M059J (cell line): ENCODE results near the gene HMGXB4. TPM values are rescaled to one million over a fixed set of nuclear protein-coding genes. Genes with fewer than 3 reads are reported as not detected.

Experiments
- DNase-seq: peaks from one replicate; pipeline ENCODE4 v3.0.0-alpha.2; 2012; ENCODE audit warnings: low read depth
- total RNA-seq: library from RNA; depleted of rRNA; stranded (reverse); fragments of >200 nt; shearing (Covaris generic); gene quantifications from 2 replicates; pipeline ENCODE4 v1.2.3, GENCODE V29; 2014

HMGXB4 gene
- total RNA-seq, 1 experiment from 2014 or later, result 17.6 TPM

DNA sequence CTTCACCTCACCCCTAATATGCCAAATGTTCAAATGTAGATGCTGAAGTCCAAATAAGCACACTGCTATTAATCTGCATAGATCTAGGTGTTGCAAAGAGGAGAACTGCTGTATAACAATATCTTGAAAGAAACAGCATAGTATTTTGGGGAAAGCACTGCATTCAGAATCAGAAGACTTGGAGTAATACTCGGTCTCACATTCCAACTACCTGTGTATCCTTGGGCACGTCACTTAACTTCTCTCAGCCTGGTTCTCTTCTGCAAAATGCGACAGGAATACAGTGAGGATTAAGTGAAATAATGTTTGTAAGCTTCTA is 332 bp upstream of the HMGXB4 start:
- DNase-seq, result no peak

GRCh38 chr22:35258191-35258988 is 1.1 kb downstream of the HMGXB4 start:
- peak; percentile 15 for DNase-seq

GRCh38 chr22:35264986-35265385 is 7.7 kb downstream of the HMGXB4 start:
- DNase-seq, result no peak

DNA sequence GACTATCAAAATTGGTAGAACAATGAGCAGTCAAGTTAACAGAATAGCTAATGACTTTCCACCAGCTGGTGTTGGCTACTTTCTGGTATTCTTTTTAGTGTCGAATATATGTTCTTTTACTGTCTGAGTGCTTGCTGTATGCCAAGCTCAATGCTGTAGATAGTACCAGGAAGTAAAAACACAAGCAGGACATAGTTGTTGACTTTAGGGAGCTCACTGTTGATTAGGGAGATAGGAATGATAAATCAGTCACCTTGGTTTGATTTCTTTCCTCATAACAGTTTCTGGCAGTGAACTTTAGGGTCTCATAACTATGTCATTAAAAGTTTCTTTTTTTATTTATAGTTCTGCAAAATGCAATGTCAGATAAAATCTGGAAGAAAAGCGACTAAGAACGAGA is 9.0 kb downstream of the HMGXB4 start:
- no peak for DNase-seq

GRCh38 chr22:35269630-35270029 is 12.3 kb downstream of the HMGXB4 start:
- DNase-seq, result no peak

DNA sequence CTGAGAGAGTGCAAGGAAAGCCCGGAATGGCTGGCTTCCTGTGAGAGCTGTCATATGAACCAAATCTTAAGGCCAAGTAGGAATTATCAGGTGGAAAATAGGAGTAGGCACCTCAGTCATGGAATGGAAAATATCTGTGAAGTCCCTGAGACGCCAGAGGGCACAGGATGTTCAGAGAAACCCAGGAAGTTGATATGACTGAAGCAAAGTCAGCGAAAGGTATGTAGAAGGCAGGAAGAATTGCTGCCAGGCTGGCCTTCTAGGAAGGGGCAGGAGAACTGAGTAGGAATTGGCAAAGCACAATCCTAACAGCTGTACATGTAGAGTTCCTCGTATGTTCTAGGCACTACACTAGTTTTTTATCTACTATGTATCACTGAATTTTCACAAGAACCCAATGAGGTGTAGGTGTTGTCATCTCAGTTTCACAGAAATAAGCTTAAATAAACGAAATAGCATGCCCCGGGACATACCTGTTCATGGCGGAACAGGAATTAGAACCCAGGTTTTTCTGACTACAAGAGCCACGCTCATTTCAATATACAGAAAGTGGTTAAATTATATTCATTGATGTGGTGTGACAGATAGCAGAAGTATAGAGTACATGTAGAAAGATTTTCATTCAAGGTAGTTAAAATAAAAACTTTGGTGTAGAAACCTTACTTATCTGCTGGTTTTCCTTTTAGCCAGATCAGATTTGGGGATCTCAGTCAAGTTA is 17.0 kb downstream of the HMGXB4 start:
- DNase-seq, result peak; percentile 11

DNA sequence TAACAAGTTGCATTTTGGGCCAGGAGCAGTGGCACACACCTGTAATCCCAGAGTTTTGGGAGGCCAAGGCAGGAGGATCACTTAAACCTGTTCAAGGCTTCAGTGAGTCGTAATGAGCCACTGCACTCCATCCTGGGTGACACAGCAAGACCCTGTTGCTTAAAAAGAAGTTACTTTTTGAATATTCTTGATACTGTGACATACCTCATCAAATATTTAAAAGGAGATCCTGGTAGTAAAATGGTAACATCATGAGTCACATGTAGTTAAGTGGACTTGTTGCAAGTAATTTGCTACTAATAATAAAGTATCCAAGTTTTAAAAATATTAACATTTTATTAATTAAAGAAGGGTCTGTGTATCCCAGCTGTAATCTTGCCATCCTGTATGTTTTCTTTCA is 18.3 kb downstream of the HMGXB4 start:
- DNase-seq, result peak; percentile 44

GRCh38 chr22:35276019-35276418 is 18.7 kb downstream of the HMGXB4 start:
- DNase-seq, result no peak

DNA sequence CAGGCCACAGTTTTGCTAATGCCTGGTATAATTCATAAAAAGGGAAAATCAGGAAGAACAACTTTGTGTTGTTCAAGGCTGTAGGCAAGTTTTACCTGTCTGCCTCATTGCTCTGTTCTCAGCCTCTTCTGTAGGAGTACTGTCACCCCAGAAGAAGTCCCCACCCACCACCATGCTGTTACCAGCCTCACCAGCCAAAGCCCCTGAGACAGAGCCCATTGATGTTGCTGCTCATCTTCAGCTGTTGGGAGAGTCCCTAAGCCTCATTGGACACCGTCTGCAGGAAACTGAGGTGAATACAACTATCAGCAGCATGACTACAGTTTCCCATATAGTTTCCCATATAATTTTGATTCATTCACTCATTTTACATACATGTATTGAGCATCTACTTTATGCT is 30.8 kb downstream of the HMGXB4 start:
- DNase-seq, result no peak

GRCh38 chr22:35292786-35293185 is 35.5 kb downstream of the HMGXB4 start:
- no peak for DNase-seq

DNA sequence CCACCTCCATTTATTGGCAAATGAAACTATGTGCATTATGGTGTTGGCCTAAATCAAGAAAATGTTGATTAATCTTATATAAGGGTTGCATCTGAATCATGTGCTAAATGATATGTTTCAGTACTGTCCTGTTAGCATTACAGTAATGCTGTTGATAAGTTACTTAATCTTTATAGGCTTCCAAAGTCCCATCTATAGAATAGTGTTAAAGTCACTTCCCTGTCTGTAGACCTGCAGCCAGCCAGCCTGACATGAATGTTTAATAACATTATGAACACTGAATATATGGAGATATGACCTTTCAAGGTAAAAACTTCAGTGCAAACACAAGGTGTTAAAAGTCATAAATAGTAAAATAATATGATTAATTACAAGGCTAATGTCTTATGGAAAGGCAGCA is 38.8 kb downstream of the HMGXB4 start:
- DNase-seq, result no peak

DNA sequence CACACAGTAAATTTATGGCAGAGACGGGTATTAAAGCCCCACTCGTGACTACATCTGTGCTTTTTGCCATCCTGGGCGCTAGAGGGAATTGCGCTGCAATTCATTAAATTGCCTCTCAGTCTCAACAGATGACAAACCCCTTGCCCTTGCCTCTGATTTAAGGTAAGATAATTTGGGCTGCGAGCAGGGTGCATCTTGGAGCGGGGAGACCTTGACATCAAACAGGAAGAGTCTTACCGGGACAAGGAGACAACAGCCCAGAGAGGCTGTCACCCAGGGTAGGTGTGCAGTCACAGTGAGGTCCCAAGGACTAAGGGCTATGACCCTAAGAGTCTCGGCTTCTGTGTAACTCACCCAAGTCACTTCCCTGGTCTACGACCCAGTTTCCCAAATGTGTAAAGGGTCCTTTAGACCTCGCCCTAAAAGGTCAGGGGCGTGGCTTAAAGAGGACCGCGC is 42.0 kb downstream of the HMGXB4 start:
- peak; percentile 36 for DNase-seq

DNA sequence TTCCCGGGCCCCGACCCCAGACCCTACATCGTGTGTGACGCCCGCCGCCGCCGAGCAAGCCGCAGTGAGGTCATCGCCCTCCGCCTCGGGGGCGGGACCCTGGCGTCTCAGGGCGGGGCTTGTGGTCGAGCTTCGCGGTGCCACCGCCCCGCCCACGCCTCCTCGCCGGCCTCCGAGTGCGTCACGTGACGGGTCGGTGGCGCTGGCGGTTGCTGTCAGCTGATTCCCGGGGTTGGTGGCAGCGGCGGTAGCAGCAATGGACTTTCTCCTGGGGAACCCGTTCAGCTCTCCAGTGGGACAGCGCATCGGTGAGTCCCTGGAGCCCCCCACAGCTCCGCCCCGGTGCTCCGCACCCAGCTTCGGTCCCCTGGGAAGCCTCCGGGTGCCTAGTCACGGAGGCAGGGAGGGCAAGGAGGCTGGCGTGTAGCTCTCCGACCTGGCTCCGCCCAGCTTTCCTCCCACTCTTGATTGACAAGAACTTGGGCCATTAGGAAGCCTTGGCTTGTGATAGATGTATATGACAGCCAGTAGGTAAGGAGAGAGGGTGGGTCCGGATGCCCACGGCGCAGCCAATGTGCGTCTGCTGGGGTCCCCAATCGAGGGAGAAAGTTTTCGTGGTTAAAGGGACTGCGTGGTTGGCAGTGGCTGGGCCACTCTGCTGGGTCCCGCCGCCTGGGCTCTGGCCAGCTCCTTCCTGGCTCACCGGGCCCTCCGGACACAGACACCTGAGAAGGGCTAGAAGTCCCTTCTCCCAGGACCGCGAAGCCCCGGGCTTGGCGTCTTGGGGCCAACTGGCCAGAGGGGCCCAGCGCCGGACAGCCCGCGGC is 42.6 kb downstream of the HMGXB4 start, which contains the start of gene TOM1:
Gene TOM1, plus strand, starts transcription at position 222 of the 827 bp plus-strand sequence. Its CDS starts 35 bp downstream, at position 257.
- peak; percentile 92 for DNase-seq

- peak; percentile 25 for DNase-seq
Observed at GRCh38 chr22:35301372-35301874, 44.1 kb downstream of the HMGXB4 start.

DNA sequence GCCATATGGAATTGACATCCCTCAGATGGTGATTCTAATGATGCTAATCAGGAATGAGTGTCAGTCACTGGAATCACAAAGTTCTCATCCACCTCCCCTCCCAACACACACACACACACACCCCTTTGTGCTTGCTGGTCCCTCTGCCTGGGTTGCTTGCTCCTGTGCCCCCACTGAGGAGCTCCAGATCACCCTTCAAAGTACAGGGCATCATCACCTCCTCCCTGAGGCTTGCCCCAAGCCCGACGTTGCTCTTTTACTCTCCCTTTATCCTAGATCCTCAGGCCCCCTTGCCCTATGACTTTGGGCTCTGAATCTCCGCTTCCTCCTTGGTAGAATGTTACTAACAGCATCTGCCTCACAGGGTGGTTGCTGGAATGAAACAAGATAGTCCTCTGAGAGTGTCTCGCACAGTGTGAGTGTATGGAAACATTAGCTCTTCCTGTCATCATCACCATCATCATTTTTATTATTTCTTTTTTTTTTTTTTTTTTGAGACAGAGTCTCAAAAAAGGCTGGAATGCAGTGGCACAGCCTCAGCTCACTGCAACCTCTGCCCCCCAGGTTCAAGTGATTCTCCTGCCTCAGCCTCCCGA is 45.8 kb downstream of the HMGXB4 start:
- DNase-seq, result no peak

DNA sequence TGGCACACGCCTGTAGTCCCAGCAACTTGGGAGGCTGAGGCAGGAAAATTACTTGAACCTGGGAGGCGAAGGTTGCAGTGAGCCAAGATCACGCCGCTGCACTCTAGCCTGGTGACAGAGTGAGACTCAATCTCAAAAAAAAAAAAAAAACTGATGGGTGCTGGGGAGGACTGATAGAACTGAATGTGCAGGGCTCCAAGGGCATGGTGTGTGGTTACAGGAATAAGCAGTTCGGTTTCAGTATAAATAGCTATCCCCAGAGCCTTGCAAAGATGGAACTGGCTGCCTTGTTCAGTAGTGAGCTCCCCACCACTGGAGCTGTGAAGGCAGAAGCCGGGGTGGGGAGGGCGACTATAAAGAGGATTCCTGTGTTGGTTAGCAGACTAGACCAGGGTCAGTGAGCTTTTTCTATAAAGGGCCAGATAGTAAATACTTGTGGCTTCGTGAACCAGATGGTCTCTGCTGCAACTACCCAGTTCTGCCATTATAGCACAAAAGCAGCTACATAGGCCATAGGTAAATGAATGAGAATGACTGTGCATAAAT is 48.3 kb downstream of the HMGXB4 start:
- no peak for DNase-seq

- DNase-seq, result no peak
Observed at GRCh38 chr22:35306350-35306967, 49.2 kb downstream of the HMGXB4 start.

DNA sequence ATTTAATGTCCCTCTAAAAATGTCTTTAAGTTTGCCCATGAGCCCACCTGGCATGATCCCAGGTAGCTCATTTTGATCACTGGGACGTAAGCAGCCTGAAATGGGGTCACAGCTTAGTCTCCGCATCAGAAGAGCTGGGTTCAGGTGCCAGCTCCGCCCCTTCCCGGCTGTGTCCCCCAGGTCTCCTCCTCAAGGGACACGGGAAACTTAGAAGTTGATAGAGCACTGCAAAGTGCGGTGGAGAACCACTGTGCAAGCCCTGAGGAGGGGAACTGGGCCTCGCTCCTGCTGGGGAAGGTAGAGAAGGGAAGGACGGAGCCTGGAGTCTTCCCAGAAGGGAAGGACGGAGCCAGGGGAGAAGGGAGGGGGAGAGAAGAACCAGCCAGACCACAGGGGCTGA is 50.1 kb downstream of the HMGXB4 start:
- DNase-seq, result no peak

DNA sequence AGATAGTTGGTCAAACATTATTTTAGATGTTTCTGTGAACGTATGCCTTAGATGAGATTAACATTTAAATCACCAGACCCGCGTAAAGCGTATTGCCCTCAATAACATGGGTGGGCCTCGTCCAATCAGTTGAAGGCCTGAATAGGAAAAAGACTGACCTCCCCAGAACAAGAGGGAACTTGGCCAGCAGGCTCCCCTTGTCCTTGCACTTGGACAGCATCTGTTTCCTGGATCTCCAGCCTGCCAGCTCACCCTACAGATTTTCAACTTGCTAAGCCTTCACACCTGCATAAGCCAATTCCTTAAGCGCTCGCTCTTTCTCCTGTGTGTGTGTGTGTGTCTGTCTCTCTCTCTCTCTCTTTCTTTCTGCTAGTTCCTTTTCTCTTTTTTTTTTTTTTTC is 50.6 kb downstream of the HMGXB4 start:
- DNase-seq, result no peak

GRCh38 chr22:35308480-35309021 is 51.3 kb downstream of the HMGXB4 start:
- DNase-seq, result no peak
